ENCODE measurements around the gene AJAP1. TPM values are rescaled to one million over a fixed set of nuclear protein-coding genes. Genes with fewer than 3 reads are reported as not detected.

Gene AJAP1
- total and polyA plus RNA-seq, 2 of the 13 experiments (the other 11 are each of a cell fraction or from before 2014, with no cell fraction given), result not detected

DNA sequence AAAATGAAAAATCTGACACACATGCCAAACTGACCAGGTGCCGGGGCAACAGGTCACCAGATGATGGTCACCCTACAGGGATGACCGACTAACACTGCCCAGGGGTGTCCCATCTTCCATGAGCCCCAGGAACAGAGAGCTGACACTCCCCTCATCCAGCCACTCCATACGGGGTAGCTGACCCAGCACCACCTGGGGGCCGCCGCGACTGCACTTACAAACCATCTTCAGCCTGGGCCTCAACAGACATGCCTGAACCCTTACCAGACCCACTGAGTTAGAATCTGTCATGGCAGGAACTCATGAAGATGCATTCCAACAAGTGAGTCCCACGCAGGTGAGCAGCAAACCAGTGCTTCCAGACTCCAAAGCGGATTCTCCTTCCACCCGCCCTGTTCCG, 31.6 kb upstream of the AJAP1 start (continued):
- TF ChIP-seq, protein P1, sequence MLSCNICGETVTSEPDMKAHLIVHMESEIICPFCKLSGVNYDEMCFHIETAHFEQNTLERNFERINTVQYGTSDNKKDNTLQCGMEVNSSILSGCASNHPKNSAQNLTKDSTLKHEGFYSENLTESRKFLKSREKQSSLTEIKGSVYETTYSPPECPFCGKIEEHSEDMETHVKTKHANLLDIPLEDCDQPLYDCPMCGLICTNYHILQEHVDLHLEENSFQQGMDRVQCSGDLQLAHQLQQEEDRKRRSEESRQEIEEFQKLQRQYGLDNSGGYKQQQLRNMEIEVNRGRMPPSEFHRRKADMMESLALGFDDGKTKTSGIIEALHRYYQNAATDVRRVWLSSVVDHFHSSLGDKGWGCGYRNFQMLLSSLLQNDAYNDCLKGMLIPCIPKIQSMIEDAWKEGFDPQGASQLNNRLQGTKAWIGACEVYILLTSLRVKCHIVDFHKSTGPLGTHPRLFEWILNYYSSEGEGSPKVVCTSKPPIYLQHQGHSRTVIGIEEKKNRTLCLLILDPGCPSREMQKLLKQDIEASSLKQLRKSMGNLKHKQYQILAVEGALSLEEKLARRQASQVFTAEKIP (CRISPR knock-in tag; IDR thresholded peaks at IDR 0.05; ENCODE audit: borderline replicate concordance), result no peak
- TF ChIP-seq MTF1 (CRISPR knock-in tag; IDR thresholded peaks at IDR 0.05) (no peak), SNRNP70 (IDR thresholded peaks at IDR 0.05; ENCODE audit: low read depth, low read length) (no peak), KLF6 (CRISPR knock-in tag; IDR thresholded peaks at IDR 0.05) (no peak), THAP11 (CRISPR knock-in tag; IDR thresholded peaks at IDR 0.05) (no peak), CEBPG (CRISPR knock-in tag; IDR thresholded peaks at IDR 0.05) (no peak), FOXA3 (CRISPR knock-in tag; IDR thresholded peaks at IDR 0.05) (no peak)
- TF ChIP-seq, protein P2, sequence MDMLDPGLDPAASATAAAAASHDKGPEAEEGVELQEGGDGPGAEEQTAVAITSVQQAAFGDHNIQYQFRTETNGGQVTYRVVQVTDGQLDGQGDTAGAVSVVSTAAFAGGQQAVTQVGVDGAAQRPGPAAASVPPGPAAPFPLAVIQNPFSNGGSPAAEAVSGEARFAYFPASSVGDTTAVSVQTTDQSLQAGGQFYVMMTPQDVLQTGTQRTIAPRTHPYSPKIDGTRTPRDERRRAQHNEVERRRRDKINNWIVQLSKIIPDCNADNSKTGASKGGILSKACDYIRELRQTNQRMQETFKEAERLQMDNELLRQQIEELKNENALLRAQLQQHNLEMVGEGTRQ (IDR thresholded peaks at IDR 0.05; ENCODE audit: low read depth, low read length), result no peak
- TF ChIP-seq, protein P2 (CRISPR knock-in tag; IDR thresholded peaks at IDR 0.05; ENCODE audit: borderline replicate concordance), result no peak
- TF ChIP-seq, protein P3, sequence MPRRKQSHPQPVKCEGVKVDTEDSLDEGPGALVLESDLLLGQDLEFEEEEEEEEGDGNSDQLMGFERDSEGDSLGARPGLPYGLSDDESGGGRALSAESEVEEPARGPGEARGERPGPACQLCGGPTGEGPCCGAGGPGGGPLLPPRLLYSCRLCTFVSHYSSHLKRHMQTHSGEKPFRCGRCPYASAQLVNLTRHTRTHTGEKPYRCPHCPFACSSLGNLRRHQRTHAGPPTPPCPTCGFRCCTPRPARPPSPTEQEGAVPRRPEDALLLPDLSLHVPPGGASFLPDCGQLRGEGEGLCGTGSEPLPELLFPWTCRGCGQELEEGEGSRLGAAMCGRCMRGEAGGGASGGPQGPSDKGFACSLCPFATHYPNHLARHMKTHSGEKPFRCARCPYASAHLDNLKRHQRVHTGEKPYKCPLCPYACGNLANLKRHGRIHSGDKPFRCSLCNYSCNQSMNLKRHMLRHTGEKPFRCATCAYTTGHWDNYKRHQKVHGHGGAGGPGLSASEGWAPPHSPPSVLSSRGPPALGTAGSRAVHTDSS (CRISPR knock-in tag; conservative IDR thresholded peaks at IDR 0.05), result no peak
